D721Med (cell line): ENCODE data around the gene MED25.

Experiments used
- DNase-seq: peaks from one replicate; pipeline ENCODE4 v3.0.0; 2011; ENCODE audit warnings: low spot score; ENCODE audit not compliant: insufficient read length
- FAIRE-seq: peaks from 2 replicates; lab custom pipeline; 2011; peaks lifted over from hg19 to GRCh38; lab: Jason Lieb, UNC
- TF ChIP-seq, protein P1 (sequence below): IDR thresholded peaks from 2 replicates; pipeline ENCODE4 v1.5.1; 2012; ENCODE audit warnings: mild to moderate bottlenecking, control low read depth; ENCODE audit not compliant: insufficient read depth; ENCODE audit errors: missing control alignments

Gene MED25

DNA sequence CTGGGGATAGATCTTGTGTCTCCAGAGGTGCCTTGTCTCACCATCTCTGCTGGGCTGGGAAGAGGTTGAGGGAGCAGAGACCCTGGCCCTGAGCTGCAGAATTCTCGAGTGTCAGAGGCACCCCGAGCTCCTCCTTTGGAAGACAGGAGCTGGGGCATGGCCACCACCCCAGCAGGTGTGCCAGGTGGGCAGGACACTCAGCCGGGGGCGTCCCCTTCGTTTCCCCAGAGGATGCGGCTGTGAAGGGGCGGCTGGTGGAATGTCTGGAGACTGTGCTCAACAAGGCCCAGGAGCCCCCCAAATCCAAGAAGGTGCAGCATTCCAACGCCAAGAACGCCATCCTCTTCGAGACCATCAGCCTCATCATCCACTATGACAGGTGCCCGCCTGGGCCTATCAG is 19.5 kb upstream of the MED25 start:
- FAIRE-seq = no peak
- TF ChIP-seq, protein P1, sequence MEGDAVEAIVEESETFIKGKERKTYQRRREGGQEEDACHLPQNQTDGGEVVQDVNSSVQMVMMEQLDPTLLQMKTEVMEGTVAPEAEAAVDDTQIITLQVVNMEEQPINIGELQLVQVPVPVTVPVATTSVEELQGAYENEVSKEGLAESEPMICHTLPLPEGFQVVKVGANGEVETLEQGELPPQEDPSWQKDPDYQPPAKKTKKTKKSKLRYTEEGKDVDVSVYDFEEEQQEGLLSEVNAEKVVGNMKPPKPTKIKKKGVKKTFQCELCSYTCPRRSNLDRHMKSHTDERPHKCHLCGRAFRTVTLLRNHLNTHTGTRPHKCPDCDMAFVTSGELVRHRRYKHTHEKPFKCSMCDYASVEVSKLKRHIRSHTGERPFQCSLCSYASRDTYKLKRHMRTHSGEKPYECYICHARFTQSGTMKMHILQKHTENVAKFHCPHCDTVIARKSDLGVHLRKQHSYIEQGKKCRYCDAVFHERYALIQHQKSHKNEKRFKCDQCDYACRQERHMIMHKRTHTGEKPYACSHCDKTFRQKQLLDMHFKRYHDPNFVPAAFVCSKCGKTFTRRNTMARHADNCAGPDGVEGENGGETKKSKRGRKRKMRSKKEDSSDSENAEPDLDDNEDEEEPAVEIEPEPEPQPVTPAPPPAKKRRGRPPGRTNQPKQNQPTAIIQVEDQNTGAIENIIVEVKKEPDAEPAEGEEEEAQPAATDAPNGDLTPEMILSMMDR = no peak

DNA sequence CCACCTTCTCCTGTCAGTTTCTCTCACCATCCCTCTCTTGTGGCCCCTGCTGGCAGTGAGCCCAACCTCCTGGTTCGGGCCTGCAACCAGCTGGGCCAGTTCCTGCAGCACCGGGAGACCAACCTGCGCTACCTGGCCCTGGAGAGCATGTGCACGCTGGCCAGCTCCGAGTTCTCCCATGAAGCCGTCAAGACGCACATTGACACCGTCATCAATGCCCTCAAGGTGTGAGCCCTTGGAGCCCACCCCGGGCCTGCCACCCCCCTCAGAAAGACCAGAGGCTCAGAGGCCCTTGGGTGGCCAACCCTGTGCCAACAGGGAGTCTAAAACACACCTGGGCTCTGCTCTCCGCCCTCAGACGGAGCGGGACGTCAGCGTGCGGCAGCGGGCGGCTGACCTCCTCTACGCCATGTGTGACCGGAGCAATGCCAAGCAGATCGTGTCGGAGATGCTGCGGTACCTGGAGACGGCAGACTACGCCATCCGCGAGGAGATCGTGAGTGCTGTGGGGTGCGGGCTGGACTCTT is 18.8 kb upstream of the MED25 start:
- TF ChIP-seq, protein P1 = no peak
- DNase-seq (no peak), FAIRE-seq (no peak)

More for the DNA sequence above, 19.5 kb upstream of the MED25 start:
- no peak for DNase-seq

DNA sequence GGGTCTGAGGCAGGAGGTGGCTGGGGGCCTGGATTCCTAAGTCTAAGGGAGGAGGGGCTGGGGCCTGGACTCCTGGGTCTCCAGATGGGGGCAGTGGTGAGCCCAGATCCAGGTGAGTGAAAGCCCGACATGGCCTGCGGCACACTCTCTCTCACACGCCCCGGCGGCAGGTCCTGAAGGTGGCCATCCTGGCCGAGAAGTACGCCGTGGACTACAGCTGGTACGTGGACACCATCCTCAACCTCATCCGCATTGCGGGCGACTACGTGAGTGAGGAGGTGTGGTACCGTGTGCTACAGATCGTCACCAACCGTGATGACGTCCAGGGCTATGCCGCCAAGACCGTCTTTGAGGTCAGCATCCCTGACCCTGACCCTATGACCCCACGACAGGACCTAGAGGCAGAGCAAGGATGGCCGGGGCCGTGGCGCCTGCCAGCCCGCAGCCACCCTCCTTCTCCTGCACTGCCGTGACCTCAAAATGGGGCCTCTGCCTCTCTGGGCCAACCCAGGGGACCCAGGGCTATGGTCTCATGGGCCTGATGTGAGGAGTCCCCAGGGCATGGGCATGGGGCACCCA is 18.2 kb upstream of the MED25 start:
- no peak for FAIRE-seq

DNA sequence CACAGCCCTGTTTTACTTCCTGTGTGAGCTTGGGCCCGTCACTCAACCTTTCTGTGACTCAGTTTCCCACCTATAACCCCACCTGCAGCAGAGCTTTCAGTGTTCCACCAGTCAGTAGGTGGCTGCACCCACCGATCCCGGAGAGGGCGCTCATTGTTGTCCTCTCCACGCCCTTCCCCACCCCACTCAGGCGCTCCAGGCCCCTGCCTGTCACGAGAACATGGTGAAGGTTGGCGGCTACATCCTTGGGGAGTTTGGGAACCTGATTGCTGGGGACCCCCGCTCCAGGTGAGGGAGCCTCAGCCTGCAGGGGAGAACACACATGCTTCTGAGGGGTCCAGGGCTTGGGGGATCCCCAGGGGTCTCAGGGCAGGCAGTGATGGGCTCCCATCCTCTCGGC is 17.3 kb upstream of the MED25 start:
- DNase-seq = no peak
- FAIRE-seq = no peak
- TF ChIP-seq, protein P1 = no peak

More for the DNA sequence above, 18.2 kb upstream of the MED25 start:
- DNase-seq = no peak
- TF ChIP-seq, protein P1 = peak; percentile 14

DNA sequence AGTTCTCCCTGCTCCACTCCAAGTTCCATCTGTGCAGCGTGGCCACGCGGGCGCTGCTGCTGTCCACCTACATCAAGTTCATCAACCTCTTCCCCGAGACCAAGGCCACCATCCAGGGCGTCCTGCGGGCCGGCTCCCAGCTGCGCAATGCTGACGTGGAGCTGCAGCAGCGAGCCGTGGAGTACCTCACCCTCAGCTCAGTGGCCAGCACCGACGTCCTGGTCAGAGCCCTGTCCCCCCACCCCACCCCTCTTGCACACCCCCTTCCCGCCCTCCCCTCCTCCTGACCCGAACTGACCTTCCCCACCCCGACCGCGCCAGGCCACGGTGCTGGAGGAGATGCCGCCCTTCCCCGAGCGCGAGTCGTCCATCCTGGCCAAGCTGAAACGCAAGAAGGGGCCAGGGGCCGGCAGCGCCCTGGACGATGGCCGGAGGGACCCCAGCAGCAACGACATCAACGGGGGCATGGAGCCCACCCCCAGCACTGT is 16.6 kb upstream of the MED25 start:
- DNase-seq (no peak), FAIRE-seq (no peak)
- TF ChIP-seq, protein P1 = no peak

DNA sequence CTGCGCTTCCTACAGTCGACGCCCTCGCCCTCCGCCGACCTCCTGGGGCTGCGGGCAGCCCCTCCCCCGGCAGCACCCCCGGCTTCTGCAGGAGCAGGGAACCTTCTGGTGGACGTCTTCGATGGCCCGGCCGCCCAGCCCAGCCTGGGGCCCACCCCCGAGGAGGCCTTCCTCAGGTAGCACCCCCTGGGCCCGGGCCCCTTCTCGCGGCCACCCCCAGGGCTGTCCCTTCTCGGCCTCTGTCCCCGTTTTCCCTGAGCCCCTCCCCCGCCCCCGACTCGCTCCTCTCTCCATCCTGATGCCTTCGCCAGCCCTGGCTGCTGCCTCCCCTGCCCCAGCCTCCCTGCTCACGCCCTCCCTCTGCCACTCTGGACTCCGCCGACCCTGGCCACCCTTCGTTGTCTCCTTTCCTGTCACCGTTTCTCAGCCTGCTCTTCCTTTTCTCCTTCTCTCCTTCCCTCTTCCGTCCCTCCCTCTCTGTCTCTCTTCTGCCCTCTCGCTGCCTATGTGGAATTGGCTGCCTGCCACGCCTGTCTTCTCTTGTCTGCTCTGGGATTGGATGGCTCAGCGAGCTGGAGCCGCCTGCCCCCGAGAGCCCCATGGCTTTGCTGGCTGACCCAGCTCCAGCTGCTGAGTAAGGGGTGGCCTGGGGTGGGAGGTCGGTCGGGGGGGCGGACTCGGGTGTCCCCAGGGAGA is 16.0 kb upstream of the MED25 start:
- DNase-seq (peak; percentile 99), FAIRE-seq (no peak)
- TF ChIP-seq, protein P1 = no peak
